ENCODE data around the gene BPHL. TPM values are rescaled to one million over a fixed set of nuclear protein-coding genes. Genes with fewer than 3 reads are reported as not detected.

The BPHL gene
- total RNA-seq, 1 experiment from 2014 or later = 36.3 TPM

DNA sequence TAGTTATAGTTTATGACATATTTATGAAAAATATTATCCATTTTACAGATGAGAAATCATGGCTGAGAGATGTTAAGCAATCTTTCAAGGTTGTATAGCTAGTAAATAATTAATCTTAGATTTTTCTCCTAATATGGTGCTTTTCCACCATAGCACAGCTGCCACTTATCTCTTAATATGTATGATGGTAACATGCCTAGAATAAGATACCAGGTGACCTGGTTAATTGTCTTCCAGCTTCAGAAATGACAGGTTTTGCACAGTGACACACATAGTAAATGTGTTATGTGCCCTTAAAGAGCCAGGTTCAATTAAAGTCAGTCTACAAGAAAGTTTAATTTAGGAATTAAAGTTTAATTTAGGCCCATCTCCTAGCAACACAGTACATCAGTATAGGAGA lies 24.0 kb downstream of the BPHL start:
- no peak for DNase-seq (ENCODE audit: low read depth, low spot score)
- no TSS peak for BruUV-seq (replicated peaks)
- Histone ChIP-seq H3K27me3 (ENCODE audit: control insufficient read depth, insufficient read depth, low read length) (no peaks in the 10 kb centered on the region), H3K9me3 (ENCODE audit: control insufficient read depth, insufficient read depth, low read depth, low read length) (no peaks in the 10 kb centered on the region), H3K27ac (ENCODE audit: low read length) (no peak overlapping the region), H3K4me1 (ENCODE audit: control insufficient read depth, insufficient read depth, low read length) (no peaks in the 10 kb centered on the region), H3K36me3 (ENCODE audit: control insufficient read depth, insufficient read depth, low read length) (no peaks in the 10 kb centered on the region; the same call in none of the 2 replicates), H3K4me3 (ENCODE audit: low read depth in 2 of 2, low read length in 2 of 2) (no peak overlapping the region)
- in situ Hi-C loops (cut with HindIII; ENCODE audit: low pct_unique_long_range_greater_than_20kb, low sequenced_read_pairs) = no loop called here
- ATAC-seq = no peak
- intact Hi-C loops (cut with micrococcal nuclease; ENCODE audit: unreplicated experiment) = no loop called here
- TF ChIP-seq SIN3A (IDR thresholded peaks at IDR 0.05; ENCODE audit: borderline replicate concordance, insufficient read depth, low read depth, low read length) (no peak), POLR2AphosphoS5 (IDR thresholded peaks at IDR 0.05; ENCODE audit: low read depth, low read length) (no peak), TCF7L2 (IDR thresholded peaks at IDR 0.05; ENCODE audit: low read depth, low read length) (no peak)
- TF ChIP-seq, protein P1, sequence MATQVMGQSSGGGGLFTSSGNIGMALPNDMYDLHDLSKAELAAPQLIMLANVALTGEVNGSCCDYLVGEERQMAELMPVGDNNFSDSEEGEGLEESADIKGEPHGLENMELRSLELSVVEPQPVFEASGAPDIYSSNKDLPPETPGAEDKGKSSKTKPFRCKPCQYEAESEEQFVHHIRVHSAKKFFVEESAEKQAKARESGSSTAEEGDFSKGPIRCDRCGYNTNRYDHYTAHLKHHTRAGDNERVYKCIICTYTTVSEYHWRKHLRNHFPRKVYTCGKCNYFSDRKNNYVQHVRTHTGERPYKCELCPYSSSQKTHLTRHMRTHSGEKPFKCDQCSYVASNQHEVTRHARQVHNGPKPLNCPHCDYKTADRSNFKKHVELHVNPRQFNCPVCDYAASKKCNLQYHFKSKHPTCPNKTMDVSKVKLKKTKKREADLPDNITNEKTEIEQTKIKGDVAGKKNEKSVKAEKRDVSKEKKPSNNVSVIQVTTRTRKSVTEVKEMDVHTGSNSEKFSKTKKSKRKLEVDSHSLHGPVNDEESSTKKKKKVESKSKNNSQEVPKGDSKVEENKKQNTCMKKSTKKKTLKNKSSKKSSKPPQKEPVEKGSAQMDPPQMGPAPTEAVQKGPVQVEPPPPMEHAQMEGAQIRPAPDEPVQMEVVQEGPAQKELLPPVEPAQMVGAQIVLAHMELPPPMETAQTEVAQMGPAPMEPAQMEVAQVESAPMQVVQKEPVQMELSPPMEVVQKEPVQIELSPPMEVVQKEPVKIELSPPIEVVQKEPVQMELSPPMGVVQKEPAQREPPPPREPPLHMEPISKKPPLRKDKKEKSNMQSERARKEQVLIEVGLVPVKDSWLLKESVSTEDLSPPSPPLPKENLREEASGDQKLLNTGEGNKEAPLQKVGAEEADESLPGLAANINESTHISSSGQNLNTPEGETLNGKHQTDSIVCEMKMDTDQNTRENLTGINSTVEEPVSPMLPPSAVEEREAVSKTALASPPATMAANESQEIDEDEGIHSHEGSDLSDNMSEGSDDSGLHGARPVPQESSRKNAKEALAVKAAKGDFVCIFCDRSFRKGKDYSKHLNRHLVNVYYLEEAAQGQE (IDR thresholded peaks at IDR 0.05; ENCODE audit: insufficient read depth in 1 of 2, low read depth in 2 of 2, low read length in 1 of 2) = no peak
- TF ChIP-seq, protein P2, sequence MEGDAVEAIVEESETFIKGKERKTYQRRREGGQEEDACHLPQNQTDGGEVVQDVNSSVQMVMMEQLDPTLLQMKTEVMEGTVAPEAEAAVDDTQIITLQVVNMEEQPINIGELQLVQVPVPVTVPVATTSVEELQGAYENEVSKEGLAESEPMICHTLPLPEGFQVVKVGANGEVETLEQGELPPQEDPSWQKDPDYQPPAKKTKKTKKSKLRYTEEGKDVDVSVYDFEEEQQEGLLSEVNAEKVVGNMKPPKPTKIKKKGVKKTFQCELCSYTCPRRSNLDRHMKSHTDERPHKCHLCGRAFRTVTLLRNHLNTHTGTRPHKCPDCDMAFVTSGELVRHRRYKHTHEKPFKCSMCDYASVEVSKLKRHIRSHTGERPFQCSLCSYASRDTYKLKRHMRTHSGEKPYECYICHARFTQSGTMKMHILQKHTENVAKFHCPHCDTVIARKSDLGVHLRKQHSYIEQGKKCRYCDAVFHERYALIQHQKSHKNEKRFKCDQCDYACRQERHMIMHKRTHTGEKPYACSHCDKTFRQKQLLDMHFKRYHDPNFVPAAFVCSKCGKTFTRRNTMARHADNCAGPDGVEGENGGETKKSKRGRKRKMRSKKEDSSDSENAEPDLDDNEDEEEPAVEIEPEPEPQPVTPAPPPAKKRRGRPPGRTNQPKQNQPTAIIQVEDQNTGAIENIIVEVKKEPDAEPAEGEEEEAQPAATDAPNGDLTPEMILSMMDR (IDR thresholded peaks at IDR 0.05) = no peak
- ChIA-PET POLR2A (no interaction called here), CTCF (no interaction called here)

DNA sequence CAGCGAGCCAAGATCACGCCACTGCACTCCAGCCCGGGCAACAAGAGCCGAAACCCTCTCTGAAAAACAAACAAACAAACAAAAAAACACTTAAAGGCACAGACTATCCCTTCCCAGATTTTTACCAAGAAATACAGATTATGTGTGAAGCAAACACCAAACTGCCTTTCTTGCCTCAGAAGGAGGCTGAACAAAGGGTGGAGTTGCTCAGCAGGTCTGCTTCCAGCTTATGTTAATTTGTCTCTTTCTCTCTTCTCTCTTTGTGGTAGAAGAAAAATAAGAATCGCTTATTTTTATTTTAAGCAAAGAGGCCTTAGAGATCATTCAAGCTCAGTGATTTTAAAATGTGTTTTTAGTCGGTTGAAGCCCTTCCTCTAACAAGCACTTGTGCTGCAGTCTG lies 24.6 kb downstream of the BPHL start:
- no peak overlapping the region for H3K4me3 ChIP-seq (ENCODE audit: low read depth in 2 of 2, low read length in 2 of 2)
- no peaks in the 10 kb centered on the region; the same call in none of the 2 replicates for H3K36me3 ChIP-seq (ENCODE audit: control insufficient read depth, insufficient read depth, low read length)
- BruUV-seq (replicated peaks) = no TSS peak
- H3K27me3 ChIP-seq (ENCODE audit: control insufficient read depth, insufficient read depth, low read length) = no peaks in the 10 kb centered on the region
- ChIA-PET POLR2A (interaction anchor here (0.6 kb wide), 1 partner anchor 129 kb away, joined by 3 read pairs; no protein-coding TSS in a partner anchor), CTCF (no interaction called here)
- no peak for ATAC-seq
- intact Hi-C loops (cut with micrococcal nuclease; ENCODE audit: unreplicated experiment) = no loop called here
- no peaks in the 10 kb centered on the region for H3K9me3 ChIP-seq (ENCODE audit: control insufficient read depth, insufficient read depth, low read depth, low read length)
- TF ChIP-seq, protein P1 (IDR thresholded peaks at IDR 0.05; ENCODE audit: insufficient read depth in 1 of 2, low read depth in 2 of 2, low read length in 1 of 2) = no peak
- TF ChIP-seq TCF7L2 (IDR thresholded peaks at IDR 0.05; ENCODE audit: low read depth, low read length) (no peak), POLR2AphosphoS5 (IDR thresholded peaks at IDR 0.05; ENCODE audit: low read depth, low read length) (no peak), SIN3A (IDR thresholded peaks at IDR 0.05; ENCODE audit: borderline replicate concordance, insufficient read depth, low read depth, low read length) (no peak)
- TF ChIP-seq, protein P2 (IDR thresholded peaks at IDR 0.05) = no peak
- in situ Hi-C loops (cut with HindIII; ENCODE audit: low pct_unique_long_range_greater_than_20kb, low sequenced_read_pairs) = no loop called here
- no peak for DNase-seq (ENCODE audit: low read depth, low spot score)
- no peak overlapping the region for H3K27ac ChIP-seq (ENCODE audit: low read length)
- H3K4me1 ChIP-seq (ENCODE audit: control insufficient read depth, insufficient read depth, low read length) = no peaks in the 10 kb centered on the region

All from Panc1 (cell line).